ENCODE data around the gene RUNX3.
A peak's percentile ranks its signal among the peaks of the same experiment; 100 is the strongest.

Gene RUNX3

GRCh38 chr1:24932284-24932683, 2.2 kb upstream of the RUNX3 start:
- TF ChIP-seq CTCF (IDR thresholded peaks at IDR 0.05): peak; percentile 84
- no peak overlapping the region for H3K4me3 ChIP-seq (ENCODE audit: low read depth in 1 of 2, low read length in 1 of 2)
- no peak overlapping the region for H3K27ac ChIP-seq
- H3K4me1 ChIP-seq (ENCODE audit: control insufficient read depth in 1 of 2, insufficient read depth in 1 of 2, low read depth in 1 of 2, low read length in 1 of 2): peaks cover 35 to 37% of the 10 kb centered on the region in 2 experiments
- H3K36me3 ChIP-seq: no peaks in the 10 kb centered on the region
- H3K9me3 ChIP-seq: no peaks in the 10 kb centered on the region
- peaks cover 14% of the 10 kb centered on the region for H3K27me3 ChIP-seq

- H3K27ac ChIP-seq: no peak overlapping the region
Observed at GRCh38 chr1:24931468-24932231, 1.6 kb upstream of the RUNX3 start.

GRCh38 chr1:24931146-24931467, 1.0 kb upstream of the RUNX3 start:
- Histone ChIP-seq H3K9me3 (no peaks in the 10 kb centered on the region), H3K4me3 (ENCODE audit: low read depth in 1 of 2, low read length in 1 of 2) (peak overlapping the region; percentile 68 to 74), H3K36me3 (no peaks in the 10 kb centered on the region), H3K27ac (no peak overlapping the region), H3K4me1 (ENCODE audit: control insufficient read depth in 1 of 2, insufficient read depth in 1 of 2, low read depth in 1 of 2, low read length in 1 of 2) (peaks cover 35 to 37% of the 10 kb centered on the region in 2 experiments), H3K27me3 (peaks cover 14% of the 10 kb centered on the region)
- TF ChIP-seq CTCF (IDR thresholded peaks at IDR 0.05): no peak

More at GRCh38 chr1:24931468-24932231, 1.6 kb upstream of the RUNX3 start:
- peaks cover 14% of the 10 kb centered on the region for H3K27me3 ChIP-seq
- peaks cover 35 to 37% of the 10 kb centered on the region in 2 experiments for H3K4me1 ChIP-seq (ENCODE audit: control insufficient read depth in 1 of 2, insufficient read depth in 1 of 2, low read depth in 1 of 2, low read length in 1 of 2)
- TF ChIP-seq CTCF (IDR thresholded peaks at IDR 0.05): no peak
- H3K4me3 ChIP-seq (ENCODE audit: low read depth in 1 of 2, low read length in 1 of 2): no peak overlapping the region
- H3K9me3 ChIP-seq: no peaks in the 10 kb centered on the region
- no peaks in the 10 kb centered on the region for H3K36me3 ChIP-seq

- Histone ChIP-seq H3K4me3 (ENCODE audit: low read depth in 1 of 2, low read length in 1 of 2) (peak overlapping the region; percentile 74 to 78), H3K4me1 (ENCODE audit: control insufficient read depth in 1 of 2, insufficient read depth in 1 of 2, low read depth in 1 of 2, low read length in 1 of 2) (peaks cover 35 to 37% of the 10 kb centered on the region in 2 experiments)
Observed at GRCh38 chr1:24929398-24930259, 447 bp downstream of the RUNX3 start.

More at GRCh38 chr1:24929398-24930259, 447 bp downstream of the RUNX3 start:
- peak overlapping the region; percentile 81 for H3K27ac ChIP-seq
- no peaks in the 10 kb centered on the region for H3K9me3 ChIP-seq
- no peaks in the 10 kb centered on the region for H3K36me3 ChIP-seq
- no peak for TF ChIP-seq CTCF (IDR thresholded peaks at IDR 0.05)
- peaks cover 14% of the 10 kb centered on the region for H3K27me3 ChIP-seq
